SK-N-MC (cell line): ENCODE data around the gene C1QTNF9B.

Experiments
- DNase-seq: peaks from one replicate; pipeline ENCODE4 v3.0.0-alpha.2; 2011; ENCODE audit warnings: low read depth, low spot score
- H3K27ac ChIP-seq: fragments of 200-600 bp; sonication (generic); 2 replicates; pipeline ENCODE4 v1.5.1; 2016; ENCODE audit warnings: mixed run types
- H3K36me3 ChIP-seq: fragments of 200-600 bp; sonication (generic); 2 replicates; pipeline ENCODE4 v1.6.1; 2017; ENCODE audit warnings: antibody characterized with exemption, low read length, mixed read lengths; ENCODE audit not compliant: insufficient read depth
- H3K4me3 ChIP-seq: fragments of 200-600 bp; sonication (generic); 2 replicates; pipeline ENCODE4 v1.5.1; 2016
- H3K9ac ChIP-seq: fragments of 200-600 bp; sonication (generic); 2 replicates; pipeline ENCODE4 v1.8.0; 2017; ENCODE audit warnings: mixed run types, mixed read lengths; ENCODE audit not compliant: insufficient read length
- H3K9me3 ChIP-seq: fragments of 200-600 bp; sonication (generic); 2 replicates; pipeline ENCODE4 v1.6.1; 2017; ENCODE audit warnings: low read depth, mild to moderate bottlenecking, antibody characterized with exemption, low read length, moderate library complexity, mixed read lengths
- EZH2 ChIP-seq: fragments of 200-600 bp; sonication (generic); IDR thresholded peaks from one replicate; pipeline ENCODE4 v1.6.1; 2017; ENCODE audit warnings: antibody characterized with exemption
- FOXP2 ChIP-seq: optimal IDR thresholded peaks from 2 replicates; pipeline ENCODE3; 2011; ENCODE audit warnings: mild to moderate bottlenecking, moderate library complexity; ENCODE audit not compliant: insufficient read depth; ENCODE audit errors: extremely low read length, control extremely low read depth
- POLR2AphosphoS5 ChIP-seq: IDR thresholded peaks from 2 replicates; pipeline ENCODE4 v1.6.1; 2012; ENCODE audit warnings: mild to moderate bottlenecking, low read depth, low read length, borderline replicate concordance

C1QTNF9B gene

GRCh38 chr13:23870356-23871140 lies 26.8 kb downstream of the C1QTNF9B start:
- H3K4me3 ChIP-seq: no peak overlapping the region
- H3K9me3 ChIP-seq: no peaks in the 10 kb centered on the region
- no peak for DNase-seq
- no peak overlapping the region for H3K27ac ChIP-seq
- H3K9ac ChIP-seq: no peak overlapping the region
- TF ChIP-seq POLR2AphosphoS5: no peak
- TF ChIP-seq EZH2: no peak
- TF ChIP-seq FOXP2: no peak
- no peaks in the 10 kb centered on the region for H3K36me3 ChIP-seq

- H3K27ac ChIP-seq: no peak overlapping the region
- no peaks in the 10 kb centered on the region for H3K36me3 ChIP-seq
- no peaks in the 10 kb centered on the region for H3K9me3 ChIP-seq
- TF ChIP-seq FOXP2 (no peak), POLR2AphosphoS5 (no peak), EZH2 (no peak)
- no peak overlapping the region for H3K4me3 ChIP-seq
- DNase-seq: no peak
- H3K9ac ChIP-seq: no peak overlapping the region
Observed at GRCh38 chr13:23868521-23868920, 28.8 kb downstream of the C1QTNF9B start.

GRCh38 chr13:23867027-23867491 lies 30.2 kb downstream of the C1QTNF9B start:
- TF ChIP-seq FOXP2: no peak
- TF ChIP-seq EZH2: no peak
- no peak for TF ChIP-seq POLR2AphosphoS5
- no peaks in the 10 kb centered on the region for H3K9me3 ChIP-seq
- H3K9ac ChIP-seq: no peak overlapping the region
- no peak overlapping the region for H3K4me3 ChIP-seq
- no peak for DNase-seq
- no peaks in the 10 kb centered on the region for H3K36me3 ChIP-seq
- no peak overlapping the region for H3K27ac ChIP-seq

GRCh38 chr13:23866420-23867026 lies 30.8 kb downstream of the C1QTNF9B start:
- Histone ChIP-seq H3K9ac (no peak overlapping the region), H3K27ac (no peak overlapping the region), H3K4me3 (no peak overlapping the region), H3K9me3 (no peaks in the 10 kb centered on the region), H3K36me3 (no peaks in the 10 kb centered on the region)
- TF ChIP-seq FOXP2 (no peak), EZH2 (no peak)
- DNase-seq: no peak

GRCh38 chr13:23865906-23866305 lies 31.4 kb downstream of the C1QTNF9B start:
- H3K27ac ChIP-seq: no peak overlapping the region
- no peak for TF ChIP-seq FOXP2
- TF ChIP-seq EZH2: no peak
- TF ChIP-seq POLR2AphosphoS5: no peak
- H3K9ac ChIP-seq: no peak overlapping the region

GRCh38 chr13:23865026-23865425 lies 32.3 kb downstream of the C1QTNF9B start:
- Histone ChIP-seq H3K36me3 (no peaks in the 10 kb centered on the region), H3K27ac (no peak overlapping the region), H3K9ac (no peak overlapping the region), H3K4me3 (no peak overlapping the region), H3K9me3 (no peaks in the 10 kb centered on the region)
- TF ChIP-seq FOXP2 (no peak), EZH2 (no peak), POLR2AphosphoS5 (no peak)
- no peak for DNase-seq

More at GRCh38 chr13:23865906-23866305, 31.4 kb downstream of the C1QTNF9B start:
- H3K36me3 ChIP-seq: no peaks in the 10 kb centered on the region
- DNase-seq: no peak
- H3K9me3 ChIP-seq: no peaks in the 10 kb centered on the region
- H3K4me3 ChIP-seq: no peak overlapping the region

GRCh38 chr13:23861310-23861709 lies 36.0 kb downstream of the C1QTNF9B start:
- Histone ChIP-seq H3K27ac (no peak overlapping the region), H3K9ac (no peak overlapping the region)

GRCh38 chr13:23859904-23860303 lies 37.4 kb downstream of the C1QTNF9B start:
- H3K9me3 ChIP-seq: no peaks in the 10 kb centered on the region
- H3K4me3 ChIP-seq: no peak overlapping the region
- no peak overlapping the region for H3K27ac ChIP-seq
- H3K9ac ChIP-seq: no peak overlapping the region
- DNase-seq: no peak
- H3K36me3 ChIP-seq: no peaks in the 10 kb centered on the region
- TF ChIP-seq FOXP2 (no peak), EZH2 (no peak), POLR2AphosphoS5 (no peak)

More at GRCh38 chr13:23861310-23861709, 36.0 kb downstream of the C1QTNF9B start:
- no peaks in the 10 kb centered on the region for H3K36me3 ChIP-seq
- H3K4me3 ChIP-seq: no peak overlapping the region
- no peak for DNase-seq
- H3K9me3 ChIP-seq: no peaks in the 10 kb centered on the region
- TF ChIP-seq POLR2AphosphoS5: no peak
- TF ChIP-seq EZH2: no peak
- no peak for TF ChIP-seq FOXP2
